DMS 273 (cell line): ENCODE data around the gene DTX4.

Experiments used
- DNase-seq: peaks from one replicate; lab custom pipeline; 2025; ENCODE audit not compliant: unreplicated experiment; lab: John Stamatoyannopoulos, UW

Gene DTX4

DNA sequence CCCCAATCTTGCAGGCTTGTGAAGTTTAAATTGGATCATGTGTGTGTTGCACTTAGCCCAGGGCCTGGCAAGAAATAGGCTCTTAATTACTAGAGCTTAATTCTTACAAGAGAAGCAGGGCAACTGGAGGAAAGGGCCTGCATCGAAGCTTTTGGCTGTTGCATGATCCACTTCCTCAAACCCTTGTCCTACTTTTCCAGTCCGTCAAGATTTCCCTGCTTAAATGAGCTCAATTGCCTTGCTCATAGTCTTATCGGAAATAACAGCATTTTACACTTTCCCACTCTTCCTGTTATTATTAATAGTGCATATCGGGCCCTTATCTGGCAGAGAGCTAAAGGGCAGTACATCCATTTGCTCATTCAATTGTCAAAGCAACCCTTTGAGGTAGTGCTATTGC lies 18.1 kb downstream of the DTX4 start:
- no peak for DNase-seq

GRCh38 chr11:59191095-59191494 lies 19.2 kb downstream of the DTX4 start:
- DNase-seq: no peak

DNA sequence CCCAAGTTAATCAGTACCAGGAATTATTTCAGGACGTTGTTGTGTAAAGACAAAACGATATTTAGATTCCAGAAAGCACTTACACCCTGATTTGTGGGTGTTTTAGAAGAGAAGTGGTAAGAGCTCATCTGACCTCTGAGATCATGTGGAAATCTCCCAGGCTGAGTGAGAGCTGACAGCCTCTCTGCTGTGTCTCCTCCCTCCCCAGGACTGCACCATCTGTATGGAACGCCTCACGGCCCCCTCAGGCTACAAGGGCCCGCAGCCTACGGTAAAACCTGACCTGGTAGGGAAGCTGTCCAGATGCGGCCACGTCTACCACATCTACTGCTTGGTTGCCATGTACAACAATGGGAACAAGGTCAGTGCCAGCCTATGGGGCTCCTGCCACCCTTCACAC lies 20.0 kb downstream of the DTX4 start:
- no peak for DNase-seq

GRCh38 chr11:59192446-59193020 lies 20.6 kb downstream of the DTX4 start:
- DNase-seq: no peak

- DNase-seq: no peak
Measured at GRCh38 chr11:59193587-59194130, 21.7 kb downstream of the DTX4 start.

DNA sequence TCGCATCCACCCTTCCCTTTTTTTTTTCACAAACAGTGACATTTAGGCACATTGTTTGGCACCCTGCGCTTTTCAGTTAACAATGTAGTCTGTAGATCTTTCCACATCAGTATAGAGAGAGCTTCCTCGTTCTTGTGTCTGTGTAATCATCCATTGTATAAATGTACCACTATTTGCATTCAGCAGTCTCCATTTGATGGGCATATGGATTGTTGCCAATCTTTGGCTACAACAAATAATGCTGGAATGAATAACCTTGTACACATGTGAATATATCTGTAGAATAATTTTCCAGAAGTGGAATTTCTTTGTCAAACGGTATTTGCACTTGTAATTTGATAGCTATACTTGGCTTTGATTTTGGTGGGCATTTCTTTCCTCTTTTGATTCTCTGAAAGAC lies 23.7 kb downstream of the DTX4 start:
- DNase-seq: no peak

GRCh38 chr11:59196777-59197176 lies 24.8 kb downstream of the DTX4 start:
- no peak for DNase-seq

DNA sequence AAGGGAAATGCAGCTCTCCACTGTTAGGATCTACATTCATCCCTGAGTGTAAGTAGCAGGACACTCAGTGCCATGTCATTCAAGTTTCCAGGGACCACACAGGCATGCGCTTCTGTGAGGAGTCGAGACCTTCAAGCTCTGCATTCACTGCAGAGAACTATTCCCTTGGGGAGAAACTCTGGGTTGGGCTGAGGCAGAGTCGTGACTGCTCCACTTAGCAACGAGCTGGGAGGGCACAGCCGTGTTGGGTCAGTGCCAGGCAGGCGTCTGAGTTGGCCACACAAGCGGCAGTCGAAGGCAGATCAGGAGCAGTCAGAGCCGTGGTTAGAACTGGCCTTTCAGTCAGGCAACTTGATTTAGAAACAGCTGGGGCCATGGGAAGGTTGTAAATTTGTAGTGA lies 26.1 kb downstream of the DTX4 start:
- peak; percentile 25 for DNase-seq

GRCh38 chr11:59198726-59199125 lies 26.8 kb downstream of the DTX4 start:
- DNase-seq: no peak

DNA sequence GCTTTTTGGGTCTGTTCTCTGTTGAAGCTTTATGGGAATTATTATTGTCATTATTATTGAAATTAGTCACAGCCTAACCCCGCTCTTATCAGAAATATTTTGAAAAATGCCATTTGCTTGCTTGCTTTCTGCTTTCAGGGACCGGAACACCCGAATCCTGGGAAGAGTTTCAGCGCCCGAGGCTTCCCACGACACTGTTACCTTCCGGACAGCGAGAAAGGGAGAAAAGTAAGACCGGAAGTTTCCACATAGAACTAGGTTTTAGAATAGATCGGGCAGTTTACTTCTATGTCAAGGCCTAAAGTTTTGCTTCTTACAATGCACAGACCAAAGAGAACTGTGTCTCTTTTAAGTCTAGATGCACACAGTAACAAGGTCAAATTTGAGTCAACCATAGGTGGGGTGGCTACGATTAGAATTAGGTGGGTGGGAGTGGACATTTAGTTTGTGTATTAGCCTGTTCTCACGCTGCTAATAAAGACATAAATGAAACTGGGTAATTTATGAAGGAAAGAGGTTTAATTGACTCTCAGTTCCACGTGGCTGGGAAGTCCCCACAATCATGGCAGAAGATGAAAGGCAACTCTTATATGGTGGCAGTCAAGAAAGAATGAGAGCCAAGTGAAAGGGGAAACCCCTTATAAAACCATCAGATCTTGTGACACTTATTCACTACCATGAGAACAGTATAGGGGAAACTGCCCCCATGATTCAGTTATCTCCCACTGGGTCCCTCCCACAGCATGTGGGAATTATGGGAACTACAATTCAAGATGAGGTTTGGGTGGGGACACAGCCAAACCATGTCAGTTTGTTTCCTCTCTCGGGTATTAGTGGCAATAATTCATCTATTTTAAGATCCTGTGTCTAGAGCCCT lies 27.9 kb downstream of the DTX4 start:
- DNase-seq: no peak

DNA sequence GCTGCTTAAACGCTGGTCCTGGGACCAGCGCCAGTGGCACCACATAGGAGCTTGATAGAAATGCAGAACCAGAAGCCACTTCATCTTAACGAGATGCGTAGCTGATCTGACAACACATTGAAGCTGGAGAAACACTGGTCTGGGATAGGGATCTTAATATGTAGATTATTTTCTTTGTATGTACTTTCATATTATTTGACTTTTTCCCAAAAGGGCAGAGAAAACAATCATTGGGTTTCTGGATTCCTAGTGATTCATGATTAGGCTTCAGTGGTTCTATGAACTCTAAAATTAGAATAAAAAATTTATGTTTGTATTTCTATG lies 28.5 kb downstream of the DTX4 start:
- no peak for DNase-seq

- DNase-seq: no peak
Measured at GRCh38 chr11:59201353-59201752, 29.4 kb downstream of the DTX4 start.

- DNase-seq: no peak
Measured at GRCh38 chr11:59204746-59205145, 32.8 kb downstream of the DTX4 start.

DNA sequence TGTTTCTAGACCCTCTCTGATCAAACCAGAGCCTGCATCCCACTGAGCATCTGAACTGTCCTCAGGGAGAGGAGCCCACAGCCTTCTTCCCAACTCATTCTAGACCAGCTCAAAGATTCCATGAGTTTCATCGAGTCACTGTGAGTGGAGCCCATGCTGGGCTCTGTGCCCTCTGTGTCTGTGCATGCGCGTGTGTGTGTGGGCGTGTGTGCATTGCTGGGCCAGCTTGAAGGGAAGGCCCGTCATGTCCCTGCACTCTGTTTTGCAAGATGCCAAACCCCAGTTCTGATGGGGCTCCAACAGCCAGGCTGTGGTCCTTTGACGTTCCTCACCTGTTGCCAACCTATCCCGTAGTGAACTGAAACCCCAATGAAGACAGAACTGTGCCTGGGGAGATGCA lies 33.7 kb downstream of the DTX4 start:
- no peak for DNase-seq

DNA sequence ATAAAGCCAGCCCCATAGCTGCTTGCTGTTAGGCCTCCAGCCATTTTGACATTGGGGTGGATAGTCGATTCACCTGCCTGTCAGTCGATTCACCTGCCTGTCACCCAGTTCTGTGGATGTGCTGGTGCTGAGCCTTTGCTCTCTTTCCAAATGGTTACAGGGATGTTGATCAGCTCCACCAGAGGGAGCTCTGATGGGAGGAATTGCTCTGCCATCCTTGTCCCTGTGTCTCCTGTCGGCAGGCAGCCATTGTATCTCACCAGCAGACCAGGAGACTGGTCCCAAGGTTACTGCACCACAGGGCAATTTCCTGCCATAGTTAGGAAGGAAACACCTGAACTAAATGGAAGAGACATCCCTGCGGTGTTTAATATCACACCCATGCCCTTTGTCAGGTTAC lies 34.7 kb downstream of the DTX4 start:
- peak; percentile 34 for DNase-seq

DNA sequence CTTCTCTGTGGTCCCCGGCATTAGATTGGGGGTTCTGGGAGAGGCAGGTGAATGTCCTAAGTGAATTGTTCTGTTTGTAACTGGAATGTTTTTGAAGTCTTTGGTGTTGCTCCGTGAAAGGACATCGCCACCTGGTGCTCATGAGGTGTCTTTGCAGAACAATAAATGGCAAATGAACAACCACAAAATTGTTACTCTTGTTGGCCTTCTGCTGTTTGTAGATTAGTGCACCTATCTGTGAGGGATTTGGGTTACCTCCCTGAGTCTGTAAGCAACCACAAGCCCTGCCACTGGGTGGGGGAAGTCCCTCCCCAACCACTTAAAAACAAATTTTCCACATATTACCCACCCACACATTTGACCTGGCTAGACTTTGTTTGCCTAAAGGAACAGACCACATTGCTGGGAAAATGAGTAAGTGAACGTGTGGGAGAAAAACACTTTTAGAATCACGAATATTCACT lies 36.1 kb downstream of the DTX4 start:
- peak; percentile 35 for DNase-seq

GRCh38 chr11:59208956-59209355 lies 37.0 kb downstream of the DTX4 start:
- no peak for DNase-seq

DNA sequence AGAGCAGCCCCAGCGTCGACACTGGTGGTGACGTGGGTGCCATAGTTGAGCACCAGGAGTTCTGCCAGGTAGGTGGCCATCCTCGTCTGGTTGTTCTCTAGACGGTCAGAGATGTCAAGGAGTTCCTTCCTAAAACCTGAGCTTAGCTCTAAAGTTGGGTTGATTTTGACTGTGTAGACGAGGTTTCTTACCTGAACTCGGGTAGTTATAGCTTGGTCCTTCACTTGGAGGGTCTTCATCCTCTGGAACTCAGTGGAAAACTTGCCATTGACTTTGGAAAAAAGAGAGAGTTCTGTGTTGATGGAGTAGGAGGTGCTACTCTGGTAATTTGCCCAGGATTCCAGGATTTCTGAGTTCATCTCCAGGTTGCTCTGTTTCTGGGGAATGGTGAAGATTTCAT lies 40.3 kb downstream of the DTX4 start:
- no peak for DNase-seq

- no peak for DNase-seq
Measured at GRCh38 chr11:59212744-59213631, 41.1 kb downstream of the DTX4 start, which contains the start of gene MPEG1. MPEG1 (minus strand) TSS chr11:59212927; CDS start chr11:59212865, 62 bp downstream.

- no peak for DNase-seq
Measured at GRCh38 chr11:59214141-59214893, 42.4 kb downstream of the DTX4 start.
